Breast epithelium (tissue), 3 donors: ENCODE measurements around the gene NPTXR.

Source experiments
- CTCF ChIP-seq, 3 donors: fragments of 450-650 bp; IDR thresholded peaks; one replicate each; pipeline ENCODE4 v1.5.1; 2016 to 2017; ENCODE audit warnings: antibody characterized with exemption in 3 of 3, mild to moderate bottlenecking in 3 of 3, moderate library complexity in 3 of 3
- POLR2AphosphoS5 ChIP-seq, 3 donors: sonication (generic); formaldehyde crosslinking; IDR thresholded peaks; one replicate each; pipeline ENCODE4 v1.6.1; 2017; ENCODE audit warnings: antibody characterized with exemption in 3 of 3

GRCh38 chr22:38776086-38776485, 67.7 kb downstream of the NPTXR start:
- TF ChIP-seq CTCF (IDR thresholded peaks at IDR 0.05) (no peak), POLR2AphosphoS5 (IDR thresholded peaks at IDR 0.05) (no peak)
